ENCODE measurements around the gene CCDC47.

Gene CCDC47, protein sequence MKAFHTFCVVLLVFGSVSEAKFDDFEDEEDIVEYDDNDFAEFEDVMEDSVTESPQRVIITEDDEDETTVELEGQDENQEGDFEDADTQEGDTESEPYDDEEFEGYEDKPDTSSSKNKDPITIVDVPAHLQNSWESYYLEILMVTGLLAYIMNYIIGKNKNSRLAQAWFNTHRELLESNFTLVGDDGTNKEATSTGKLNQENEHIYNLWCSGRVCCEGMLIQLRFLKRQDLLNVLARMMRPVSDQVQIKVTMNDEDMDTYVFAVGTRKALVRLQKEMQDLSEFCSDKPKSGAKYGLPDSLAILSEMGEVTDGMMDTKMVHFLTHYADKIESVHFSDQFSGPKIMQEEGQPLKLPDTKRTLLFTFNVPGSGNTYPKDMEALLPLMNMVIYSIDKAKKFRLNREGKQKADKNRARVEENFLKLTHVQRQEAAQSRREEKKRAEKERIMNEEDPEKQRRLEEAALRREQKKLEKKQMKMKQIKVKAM

DNA sequence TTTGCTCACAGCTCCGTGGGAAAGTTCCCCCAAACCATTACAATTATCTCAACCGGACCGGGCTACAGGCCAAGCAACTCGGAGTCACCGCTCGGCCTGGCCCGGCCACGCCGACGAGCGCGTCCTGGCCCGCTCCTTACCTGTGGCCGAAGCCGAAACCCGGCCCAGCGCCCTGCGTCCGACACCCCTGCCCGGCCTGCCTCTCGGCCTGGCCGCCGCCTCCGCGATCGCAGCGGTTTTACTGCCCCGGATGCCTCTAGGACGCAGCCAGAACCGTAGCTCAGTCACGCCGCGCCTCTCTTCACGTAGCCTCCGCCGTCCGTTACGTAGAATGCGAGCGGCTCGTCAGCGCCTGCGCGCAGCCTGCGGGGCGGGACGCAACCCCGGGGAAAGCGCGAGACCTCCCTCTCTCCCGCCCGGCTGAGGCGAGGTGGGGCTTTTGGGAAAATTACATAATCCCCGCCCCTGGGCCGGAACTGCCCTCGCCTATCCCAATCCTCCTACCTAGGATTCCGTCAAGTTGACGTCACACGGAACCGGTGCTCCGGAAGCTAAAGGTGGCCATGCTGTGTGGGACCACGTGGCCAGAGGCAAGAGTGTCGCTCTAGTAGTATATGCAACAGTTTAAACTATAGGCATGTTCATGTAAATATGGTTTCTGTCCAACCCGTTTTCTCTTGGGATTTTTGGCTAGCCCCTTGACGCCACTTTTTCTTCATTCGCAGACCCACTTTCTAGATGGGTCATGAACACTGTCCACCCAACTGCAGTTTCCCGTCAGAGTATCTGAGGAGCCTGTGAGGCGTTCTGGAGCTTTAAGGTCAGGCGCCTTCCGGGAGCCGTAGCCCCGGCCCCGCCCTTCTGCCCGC is at the start of gene CCDC47:
CCDC47 (minus strand) TSS at position 326 of the 869 bp plus-strand sequence. CDS start 7,422 bp downstream, outside the sequence.
- TF ChIP-seq, protein P1, sequence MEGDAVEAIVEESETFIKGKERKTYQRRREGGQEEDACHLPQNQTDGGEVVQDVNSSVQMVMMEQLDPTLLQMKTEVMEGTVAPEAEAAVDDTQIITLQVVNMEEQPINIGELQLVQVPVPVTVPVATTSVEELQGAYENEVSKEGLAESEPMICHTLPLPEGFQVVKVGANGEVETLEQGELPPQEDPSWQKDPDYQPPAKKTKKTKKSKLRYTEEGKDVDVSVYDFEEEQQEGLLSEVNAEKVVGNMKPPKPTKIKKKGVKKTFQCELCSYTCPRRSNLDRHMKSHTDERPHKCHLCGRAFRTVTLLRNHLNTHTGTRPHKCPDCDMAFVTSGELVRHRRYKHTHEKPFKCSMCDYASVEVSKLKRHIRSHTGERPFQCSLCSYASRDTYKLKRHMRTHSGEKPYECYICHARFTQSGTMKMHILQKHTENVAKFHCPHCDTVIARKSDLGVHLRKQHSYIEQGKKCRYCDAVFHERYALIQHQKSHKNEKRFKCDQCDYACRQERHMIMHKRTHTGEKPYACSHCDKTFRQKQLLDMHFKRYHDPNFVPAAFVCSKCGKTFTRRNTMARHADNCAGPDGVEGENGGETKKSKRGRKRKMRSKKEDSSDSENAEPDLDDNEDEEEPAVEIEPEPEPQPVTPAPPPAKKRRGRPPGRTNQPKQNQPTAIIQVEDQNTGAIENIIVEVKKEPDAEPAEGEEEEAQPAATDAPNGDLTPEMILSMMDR (IDR thresholded peaks at IDR 0.05; ENCODE audit: extremely low read depth, missing control alignments), result no peak
- DNase-seq (ENCODE audit: low spot score), result peak; percentile 99

DNA sequence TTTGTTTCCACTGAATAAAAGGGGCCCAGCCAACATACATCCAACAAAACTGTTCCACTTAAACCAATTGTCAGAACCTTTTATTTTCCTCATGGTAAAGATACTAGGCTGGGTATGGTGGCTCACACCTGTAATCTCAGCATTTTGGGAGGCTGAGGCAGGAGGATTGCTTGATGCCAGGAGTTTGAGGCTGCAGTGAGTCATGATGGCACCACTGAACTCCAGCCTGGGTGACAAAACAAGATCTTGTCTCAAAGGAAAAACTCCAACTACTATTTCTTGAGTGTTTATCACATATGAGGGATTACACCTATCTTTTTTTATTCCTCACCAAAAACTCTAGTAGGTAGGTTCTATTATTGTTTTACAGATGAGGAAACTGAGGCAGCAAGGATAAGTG is 49.1 kb upstream of the CCDC47 start:
- no peak for DNase-seq (ENCODE audit: low spot score)
- TF ChIP-seq, protein P1 (IDR thresholded peaks at IDR 0.05; ENCODE audit: extremely low read depth, missing control alignments), result no peak

DNA sequence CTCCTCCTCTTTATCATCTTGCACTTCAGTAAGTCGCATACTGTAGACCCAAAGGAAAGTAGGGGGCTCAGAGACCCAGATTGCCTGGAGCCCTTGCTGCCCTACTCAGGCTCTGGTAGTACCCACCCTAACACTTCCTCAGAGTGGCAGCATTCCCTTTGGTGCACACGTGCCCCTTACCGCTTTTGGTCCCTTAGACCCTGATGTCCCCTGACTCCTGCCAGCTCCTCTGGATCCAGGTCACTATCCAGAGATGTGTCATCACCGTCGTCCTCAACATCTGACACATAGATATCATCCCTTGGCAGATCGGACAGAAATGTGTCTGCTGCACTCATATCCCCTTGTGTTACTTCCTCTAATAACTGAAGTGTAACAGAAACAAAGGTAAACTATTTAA is 48.4 kb upstream of the CCDC47 start:
- DNase-seq (ENCODE audit: low spot score), result no peak
- TF ChIP-seq, protein P1 (IDR thresholded peaks at IDR 0.05; ENCODE audit: extremely low read depth, missing control alignments), result no peak

DNA sequence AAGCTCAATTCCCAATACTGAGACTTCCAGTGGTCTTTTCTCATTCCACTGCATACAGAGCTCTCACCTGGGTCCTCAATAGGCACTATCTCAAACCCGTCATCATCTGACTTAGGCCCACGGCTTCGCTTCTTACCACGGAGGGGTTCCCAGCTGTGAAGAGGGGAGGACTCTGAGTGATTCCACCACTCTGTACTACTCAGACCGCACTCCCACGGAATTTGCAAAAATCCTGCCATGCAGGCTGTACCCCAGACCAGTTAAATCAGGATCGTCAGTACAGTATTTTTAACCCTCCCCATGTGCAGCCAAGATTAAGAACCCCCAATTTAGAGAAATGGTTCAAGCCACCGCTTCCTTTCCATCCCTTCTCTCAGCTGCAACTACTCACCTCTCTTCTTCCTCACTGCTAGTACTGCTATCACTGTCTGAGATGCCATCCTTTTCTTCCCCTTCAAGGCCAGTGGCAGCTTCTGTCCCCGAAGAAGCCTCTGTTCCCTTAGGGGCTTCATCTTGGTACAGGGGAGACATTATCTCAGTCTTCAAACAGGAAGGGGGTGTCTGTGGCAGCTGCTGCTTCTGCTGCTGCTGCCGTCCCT is 47.7 kb upstream of the CCDC47 start:
- DNase-seq (ENCODE audit: low spot score), result no peak
- TF ChIP-seq, protein P1 (IDR thresholded peaks at IDR 0.05; ENCODE audit: extremely low read depth, missing control alignments), result no peak

DNA sequence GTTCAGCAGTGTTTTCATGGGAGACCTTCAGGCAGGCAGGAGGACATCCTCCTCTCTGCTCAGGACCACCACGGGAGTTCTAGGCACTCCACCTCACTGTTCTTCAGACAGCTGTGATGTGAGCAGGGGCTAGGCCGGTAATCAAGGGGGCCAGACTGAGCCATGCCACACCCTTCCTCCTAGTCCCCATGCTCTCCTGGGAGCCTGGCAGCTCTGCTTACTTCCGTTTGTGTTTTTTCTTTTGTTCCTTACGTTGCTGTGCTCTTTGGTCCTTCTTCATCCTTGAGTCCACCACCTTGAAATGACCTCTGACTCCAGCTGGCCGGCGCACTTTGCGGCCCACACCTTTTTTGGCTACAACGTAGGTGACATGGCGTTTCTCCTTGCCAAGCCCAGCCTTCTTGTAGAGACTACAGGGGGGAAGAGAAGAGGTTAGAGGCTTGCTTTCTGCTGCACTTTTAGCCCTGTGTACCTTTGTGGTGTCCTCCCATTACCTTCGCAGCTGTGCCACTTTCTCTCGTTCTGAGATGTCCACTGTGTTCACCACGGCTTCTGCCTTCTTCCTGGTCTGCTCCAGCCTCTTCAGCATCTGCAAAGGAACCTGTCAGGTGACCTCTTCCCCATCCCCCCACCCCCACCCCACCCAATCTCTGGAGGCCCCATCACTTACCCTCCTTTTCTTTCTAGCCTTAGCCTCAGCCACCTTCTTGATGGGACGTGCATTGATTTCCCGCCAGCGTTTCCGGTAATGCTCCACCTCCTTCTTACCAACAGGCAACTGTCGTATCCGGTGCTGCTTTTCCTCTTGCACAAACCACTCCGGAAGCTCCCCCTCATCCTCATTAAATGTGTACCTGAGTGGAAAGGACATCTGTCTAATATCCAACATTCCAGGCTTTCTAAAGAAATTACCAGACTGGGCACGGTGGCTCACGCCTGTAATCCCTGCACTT is 46.5 kb upstream of the CCDC47 start:
- TF ChIP-seq, protein P1 (IDR thresholded peaks at IDR 0.05; ENCODE audit: extremely low read depth, missing control alignments), result no peak
- no peak for DNase-seq (ENCODE audit: low spot score)

DNA sequence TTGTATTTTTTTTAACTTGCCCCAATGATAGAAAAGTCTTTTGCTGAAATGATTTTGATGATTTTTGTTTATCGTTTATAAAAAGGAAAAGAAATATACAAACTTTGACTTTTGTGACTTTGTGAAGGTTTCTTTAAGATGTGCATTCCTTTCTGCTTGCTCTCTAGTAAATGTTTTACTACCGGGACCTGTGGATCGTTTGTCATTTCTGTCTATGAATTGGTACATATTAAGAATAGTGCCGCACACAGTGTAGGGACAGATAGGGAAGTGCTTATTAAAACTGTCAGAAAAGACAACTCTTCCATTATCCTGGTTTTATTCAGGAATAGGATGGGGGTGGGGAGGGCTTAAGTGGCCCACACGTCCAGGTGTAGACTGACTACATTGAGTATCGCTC is 45.7 kb upstream of the CCDC47 start:
- no peak for DNase-seq (ENCODE audit: low spot score)
- TF ChIP-seq, protein P1 (IDR thresholded peaks at IDR 0.05; ENCODE audit: extremely low read depth, missing control alignments), result no peak
